GM19455 (cell line): ENCODE data around the gene MALL.
"Not testable (repeated sequence)": the region's sequence is repeated elsewhere in the genome, so short reads cannot be mapped to it uniquely, and the experiment has no call there.

Experiments used
- ATAC-seq: cut with Tn5 transposase; IDR thresholded peaks from one replicate; pipeline ENCODE4 v1.9.1; 2021; ENCODE audit not compliant: unreplicated experiment

MALL gene

DNA sequence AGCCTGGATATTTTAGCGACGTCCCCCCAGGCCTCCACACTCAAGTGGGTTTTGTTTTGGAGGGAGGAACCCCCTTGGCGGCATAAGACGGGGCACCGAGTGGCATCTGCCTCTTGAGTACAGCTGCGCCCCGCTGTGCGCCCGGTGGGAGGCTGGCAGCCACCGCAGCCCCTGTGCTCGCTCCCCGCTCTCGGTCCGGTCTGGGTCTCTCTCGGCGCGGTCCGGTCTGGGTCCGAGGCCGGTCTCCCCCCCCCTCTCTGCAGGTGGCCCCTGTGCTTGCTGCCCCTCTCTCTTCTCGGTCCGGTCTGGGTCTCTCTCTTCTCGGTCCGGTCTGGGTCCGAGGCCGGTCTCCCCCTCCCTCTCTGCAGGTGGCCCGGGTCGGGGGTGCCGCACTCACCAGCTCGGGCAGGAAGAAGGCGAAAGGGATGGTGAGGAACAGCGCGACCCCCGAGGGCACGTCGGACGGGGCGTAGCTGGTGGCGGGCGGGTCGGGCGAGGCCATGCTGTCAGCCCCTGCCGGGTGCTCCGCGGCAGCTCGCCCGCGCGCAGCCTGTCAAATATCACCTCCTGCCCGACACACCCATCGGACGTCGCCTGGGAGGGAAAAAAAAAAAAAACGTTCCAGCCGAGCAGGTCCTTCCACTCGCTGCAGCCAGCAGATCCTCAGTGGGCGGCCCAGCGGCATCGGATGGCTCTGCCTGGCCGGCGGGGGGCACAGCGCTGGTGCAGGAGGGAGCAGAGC is at the start of gene MALL:
Gene MALL, minus strand, starts transcription at position 532 of the 742 bp plus-strand sequence. Its CDS starts 30 bp downstream, at position 502.
- ATAC-seq, result no peak

DNA sequence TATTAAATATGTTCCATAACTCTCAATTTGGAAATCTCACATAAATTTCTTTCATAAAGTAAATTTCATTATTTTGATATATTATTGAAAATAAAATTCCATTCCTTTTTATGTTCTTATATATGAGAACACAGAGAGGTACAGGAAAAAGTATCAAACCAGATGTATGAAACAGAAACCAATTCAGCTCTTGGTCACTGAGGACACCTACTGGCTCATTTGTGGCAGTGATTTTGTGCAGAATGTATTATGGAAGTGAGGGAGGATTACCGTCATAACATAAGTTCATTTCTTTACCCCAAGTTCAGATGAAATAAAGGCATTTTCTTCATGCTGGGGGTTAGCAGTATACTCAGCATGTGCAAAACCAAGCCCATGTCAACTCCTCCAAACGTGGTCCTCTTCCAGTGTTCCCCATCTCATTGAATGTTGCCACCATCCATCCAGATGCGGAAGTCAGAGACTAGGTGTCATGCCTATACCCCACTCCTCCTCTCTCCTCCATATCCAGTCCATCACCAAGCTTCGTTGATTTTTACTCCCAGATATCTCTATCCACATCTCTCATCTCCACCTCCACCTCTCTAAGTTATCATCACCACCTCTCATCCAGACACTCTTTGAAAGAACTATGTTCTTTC is 41.7 kb upstream of the MALL start:
- ATAC-seq, result no peak

DNA sequence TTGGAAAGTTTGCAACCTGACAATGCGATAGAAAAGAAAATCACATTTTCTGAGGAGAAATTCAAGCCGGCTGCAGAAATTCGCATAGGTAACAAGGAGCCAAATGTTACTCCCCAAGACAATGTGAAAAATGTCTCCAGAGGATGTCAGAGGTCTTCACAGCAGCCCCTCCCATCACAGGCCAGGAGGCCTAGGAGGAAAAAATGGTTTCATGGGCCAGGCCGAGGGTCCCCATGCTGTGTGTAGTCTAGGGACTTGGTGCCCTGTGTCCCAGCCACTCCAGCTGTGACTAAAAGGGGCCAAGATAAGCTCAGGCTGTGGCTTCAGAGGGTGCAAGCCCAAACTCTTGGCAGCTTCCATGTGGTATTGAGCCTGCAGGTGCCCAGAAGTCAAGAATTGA is 39.2 kb upstream of the MALL start:
- not testable (repeated sequence) for ATAC-seq

DNA sequence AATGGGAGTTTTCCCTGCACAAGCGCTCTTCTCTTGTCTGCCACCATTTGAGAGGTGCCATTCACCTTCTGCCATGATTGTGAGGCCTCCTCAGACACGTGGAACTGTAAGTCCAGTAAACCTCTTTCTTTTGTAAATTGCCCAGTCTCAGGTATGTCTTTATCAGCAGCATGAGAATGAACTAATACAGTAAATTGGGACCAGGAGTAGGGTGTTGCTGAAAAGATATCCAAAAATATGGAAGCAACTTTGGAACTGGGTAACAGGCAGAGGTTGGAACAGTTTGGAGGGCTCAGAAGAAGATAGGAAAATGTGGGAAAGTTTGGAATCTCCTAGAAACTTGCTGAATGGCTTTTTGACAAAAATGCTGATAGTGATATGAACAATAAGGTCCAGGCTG is 38.6 kb upstream of the MALL start:
- ATAC-seq, result not testable (repeated sequence)

DNA sequence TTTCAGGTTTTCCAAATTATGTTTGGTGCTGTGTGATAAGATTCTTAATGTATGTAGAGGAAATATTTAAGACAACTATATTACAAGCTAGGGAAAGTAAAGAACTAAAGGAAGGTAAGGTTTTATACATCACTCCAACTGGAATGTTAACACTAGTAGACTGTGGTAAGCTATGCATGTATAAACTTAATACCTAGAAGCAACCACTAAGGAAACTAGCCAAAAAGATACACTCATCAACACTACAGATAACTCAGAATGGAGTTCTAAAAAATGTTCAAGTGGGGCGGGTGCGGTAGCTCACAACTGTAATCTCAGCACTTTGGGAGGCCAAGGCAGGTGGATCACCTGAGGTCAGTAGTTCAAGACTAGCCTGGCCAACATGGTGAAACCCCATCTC is 37.8 kb upstream of the MALL start:
- no peak for ATAC-seq

DNA sequence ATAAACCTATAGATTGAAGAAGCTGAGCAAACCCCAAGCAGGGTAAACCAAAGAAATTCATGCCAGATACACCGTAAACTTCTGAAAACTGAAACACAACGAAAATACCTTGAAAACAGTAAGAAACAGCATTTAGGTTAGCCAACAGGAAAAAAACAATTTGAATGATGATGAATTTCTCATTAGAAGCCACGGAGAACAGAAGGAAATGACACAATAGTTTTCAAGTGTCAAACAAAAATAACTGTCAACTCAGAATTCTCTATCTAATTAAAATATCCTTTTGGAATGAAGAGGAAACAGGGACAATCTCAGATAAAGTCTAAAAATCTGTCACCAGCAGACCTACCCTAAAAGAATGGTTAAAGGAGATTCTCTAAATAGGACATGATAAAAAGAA is 37.3 kb upstream of the MALL start:
- ATAC-seq, result no peak

DNA sequence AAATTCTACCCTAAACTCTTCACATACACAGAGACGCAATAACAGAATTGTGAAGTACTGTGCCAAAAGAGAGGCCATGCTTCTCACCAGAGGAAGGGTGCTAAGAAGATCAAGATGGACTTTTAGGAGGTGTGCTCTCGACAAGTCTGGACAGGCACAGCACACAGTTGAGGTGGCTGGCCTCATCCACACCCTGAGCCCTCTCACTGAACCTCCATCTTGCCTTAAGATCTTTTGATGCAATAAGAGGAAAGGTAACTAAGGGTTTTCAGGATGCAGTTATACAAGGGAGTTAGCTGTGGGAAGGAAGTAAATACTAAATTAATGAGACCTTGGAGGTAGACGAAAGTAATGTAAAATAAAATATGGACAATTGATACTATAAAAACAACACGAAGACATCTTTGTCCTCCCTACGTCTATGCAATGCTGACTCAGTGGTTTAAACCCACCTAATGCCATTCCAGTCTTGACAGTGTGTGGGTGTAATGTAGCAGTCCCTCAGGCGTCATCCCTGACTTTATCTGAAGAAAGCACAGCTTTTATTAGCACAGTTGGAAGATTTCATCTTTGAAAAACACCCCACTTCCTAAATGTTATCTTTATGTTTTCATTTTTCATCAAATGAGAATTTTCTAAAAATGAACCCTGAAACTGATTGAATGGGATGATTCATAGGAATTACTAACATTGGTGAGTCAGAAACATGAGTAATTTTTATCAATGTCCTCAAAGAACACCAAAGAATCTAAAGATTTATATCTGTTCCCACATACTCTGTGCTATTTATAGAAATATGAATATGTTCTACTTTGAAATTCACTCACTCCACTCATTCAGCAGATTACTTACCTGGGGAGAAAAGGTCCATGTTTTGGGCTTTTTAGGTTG is 34.0 kb upstream of the MALL start:
- ATAC-seq, result no peak

DNA sequence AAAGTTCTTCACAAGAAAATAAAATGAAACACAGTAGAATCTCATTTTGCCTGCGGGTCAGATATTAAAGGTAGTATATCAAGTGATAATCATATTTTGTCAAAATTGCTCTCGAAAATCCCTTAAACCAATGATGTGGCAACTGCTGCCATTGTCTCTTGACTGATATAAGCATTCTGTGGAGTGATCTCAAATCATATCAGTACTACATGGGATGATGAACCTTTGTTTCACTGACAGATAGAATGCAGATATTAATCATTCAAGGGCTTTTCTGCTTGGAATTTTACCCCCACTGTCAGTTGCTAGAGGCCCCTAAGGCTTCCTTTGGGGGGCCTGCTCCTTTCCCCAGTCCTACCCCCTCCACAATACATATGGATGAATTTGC is 31.3 kb upstream of the MALL start:
- ATAC-seq, result no peak

DNA sequence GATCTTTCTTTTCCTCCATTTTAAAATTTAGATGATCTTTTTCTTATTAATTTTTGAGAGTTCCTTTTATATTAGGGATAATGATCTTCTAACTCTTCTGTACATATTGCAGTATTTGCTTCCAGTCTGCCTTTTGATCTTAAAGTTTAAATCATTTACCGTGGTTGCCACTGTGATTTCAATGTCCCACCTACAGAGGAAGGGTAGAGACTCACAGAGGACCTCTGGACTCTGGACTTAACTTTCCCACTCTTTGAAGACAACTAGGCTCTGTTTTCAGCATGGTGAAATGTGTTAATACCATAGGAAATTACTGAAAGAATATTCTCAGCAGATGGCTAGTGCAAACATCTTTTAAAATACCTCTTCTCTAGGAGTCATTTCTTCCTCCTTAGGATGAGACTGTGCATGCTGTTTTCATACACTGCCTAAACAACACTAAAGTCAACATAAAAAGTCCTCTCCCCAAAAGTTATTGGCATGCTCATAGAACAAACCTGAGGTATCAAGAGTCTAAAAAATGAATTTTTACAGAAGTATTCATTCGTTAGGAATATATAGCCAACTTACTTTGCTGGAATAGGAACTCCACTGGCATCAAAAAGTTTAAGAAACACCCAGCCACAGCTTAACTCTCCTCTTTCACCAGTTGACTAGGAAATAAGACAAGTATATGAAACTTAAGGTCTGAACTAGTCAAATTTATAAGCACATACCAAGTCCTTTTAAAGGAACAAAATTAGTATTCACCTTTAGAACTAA is 30.7 kb upstream of the MALL start:
- no peak for ATAC-seq

DNA sequence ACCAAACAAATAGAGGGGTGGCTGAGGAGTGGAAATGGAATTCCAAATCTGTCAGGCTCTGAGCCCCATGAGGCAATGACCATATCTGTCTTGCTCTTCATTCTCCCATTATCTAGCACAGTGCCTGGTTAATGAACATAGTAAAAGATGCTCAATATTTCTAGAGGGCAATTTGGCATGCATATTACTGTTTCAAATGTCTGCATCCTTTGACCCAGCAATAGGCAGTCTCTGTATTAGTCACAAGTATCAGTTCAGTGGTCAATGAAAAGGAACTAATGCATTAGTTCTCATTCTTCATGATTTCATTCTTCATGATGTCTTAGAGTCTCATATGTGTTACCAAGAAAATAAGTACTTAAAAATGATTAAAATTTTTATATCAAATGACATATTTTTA is 28.4 kb upstream of the MALL start:
- ATAC-seq, result no peak

DNA sequence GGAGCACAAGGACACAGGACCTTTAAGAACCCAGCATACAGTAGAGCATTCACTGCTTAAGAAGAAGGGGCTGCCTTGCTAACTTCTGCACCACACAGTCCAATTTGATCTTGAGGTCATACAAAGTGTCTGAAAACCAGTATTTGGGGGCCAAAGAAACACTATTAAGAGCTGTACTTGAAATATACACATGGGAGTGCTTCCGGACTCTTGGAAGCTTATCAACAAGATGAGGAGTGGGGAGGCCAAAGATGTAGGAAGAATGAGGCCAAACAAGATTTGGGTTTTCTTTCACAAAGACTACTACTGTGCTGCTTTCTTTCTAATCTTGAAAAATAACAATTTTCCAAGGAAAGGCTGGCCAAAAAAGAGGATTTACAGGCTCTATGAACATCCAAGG is 24.8 kb upstream of the MALL start:
- ATAC-seq, result no peak

DNA sequence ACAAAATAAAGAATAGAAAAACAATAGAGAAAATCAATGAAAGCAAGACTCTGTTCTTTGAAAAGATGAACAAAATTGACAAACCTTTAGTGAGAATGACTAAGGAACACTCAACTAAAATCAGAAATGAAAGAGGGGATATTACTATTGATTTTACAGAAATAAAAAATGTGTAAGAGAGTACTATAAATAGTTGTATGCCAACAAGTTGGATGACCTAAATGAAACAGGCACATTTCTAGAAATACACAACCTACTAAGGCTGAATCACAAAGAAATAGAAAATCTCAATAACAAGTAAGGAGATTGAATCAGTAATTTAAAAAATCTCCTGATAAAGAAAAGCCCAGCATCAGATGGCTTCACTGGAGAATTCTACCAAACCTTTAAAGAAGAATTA is 18.4 kb upstream of the MALL start:
- no peak for ATAC-seq

DNA sequence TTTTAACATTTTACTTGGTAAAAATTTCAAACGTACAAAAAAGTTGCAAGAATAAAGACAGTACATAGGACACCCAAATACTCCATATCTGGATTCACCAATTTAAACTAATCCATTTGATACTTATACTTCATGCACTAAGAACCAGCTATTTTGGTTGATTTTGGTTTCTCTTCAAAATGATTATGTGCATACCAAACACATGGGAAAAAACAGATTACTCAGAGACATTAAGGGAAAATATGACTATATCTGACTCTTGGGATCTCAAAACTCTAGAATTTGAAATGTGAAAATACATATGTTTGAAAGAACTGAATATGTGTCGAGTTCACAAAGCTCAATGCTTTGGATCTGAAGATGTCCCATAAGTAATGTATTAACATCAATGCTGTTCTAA is 15.5 kb upstream of the MALL start:
- ATAC-seq, result no peak

DNA sequence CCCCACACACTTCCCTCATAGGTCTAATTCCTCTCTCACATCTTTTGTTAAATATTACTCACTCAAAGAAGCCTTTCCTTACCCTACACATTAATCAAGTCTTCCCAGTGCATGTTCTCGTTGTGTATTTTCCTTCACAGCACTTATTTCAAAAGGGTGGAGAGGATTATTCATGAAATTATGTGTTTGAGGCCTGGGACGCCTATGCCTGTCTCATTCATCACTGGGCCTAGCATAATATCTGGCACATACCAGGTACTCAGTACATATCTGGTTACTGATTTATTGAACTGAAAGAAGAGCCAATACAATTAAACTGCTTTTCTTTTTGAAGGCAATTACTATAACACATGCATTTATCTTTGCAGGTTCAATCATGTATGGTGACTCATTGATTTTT is 15.1 kb upstream of the MALL start:
- no peak for ATAC-seq

DNA sequence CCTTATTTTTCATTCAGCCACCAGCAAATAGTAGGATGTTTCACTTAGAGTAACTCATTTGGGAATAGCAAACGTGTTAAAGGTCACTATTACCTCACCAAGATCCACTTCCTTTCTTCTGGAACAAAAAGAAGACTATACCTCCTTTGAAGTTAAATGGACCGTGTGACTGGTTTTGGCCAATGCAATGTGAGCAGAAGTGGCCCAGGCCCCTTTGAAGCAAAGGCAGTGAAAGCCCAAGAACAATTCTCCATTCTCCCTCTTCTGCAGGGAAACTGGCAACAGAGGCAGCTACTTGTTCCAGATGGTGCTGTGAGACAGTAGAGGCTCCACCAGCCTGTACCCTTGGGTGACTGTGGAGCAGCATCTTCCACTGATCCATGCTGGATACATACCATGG is 11.3 kb upstream of the MALL start:
- ATAC-seq, result no peak

DNA sequence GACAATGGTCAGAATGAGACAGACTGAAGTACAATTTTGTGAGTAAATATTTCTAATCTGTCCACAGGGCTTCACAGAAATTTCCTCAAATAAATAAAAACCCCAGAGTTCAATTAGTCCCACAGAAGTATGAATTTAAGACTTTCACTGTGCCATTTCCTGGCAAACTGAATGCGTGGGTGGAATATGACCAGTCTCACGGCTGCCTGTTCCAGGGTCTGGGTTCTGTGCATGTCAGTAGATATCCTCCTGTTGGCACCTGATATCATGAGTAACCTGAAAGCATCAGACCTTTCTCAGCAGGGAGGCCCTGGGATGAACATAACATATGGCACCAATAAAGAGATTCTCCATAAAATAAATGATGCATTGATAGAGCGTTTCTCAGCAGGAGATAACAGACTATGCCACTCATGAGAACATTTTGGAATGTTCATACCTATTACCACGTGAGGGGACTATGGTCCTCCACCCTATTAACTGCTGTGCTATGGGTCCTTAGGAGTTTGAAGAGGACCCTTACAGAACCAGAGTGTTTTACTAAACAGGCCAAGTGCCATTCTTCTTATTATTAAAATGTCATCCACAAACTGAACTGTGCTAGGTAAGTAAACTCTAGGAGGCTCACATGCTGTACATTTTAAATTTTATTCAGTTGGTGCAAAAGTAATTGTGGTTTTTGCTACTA is 10.6 kb upstream of the MALL start:
- no peak for ATAC-seq

DNA sequence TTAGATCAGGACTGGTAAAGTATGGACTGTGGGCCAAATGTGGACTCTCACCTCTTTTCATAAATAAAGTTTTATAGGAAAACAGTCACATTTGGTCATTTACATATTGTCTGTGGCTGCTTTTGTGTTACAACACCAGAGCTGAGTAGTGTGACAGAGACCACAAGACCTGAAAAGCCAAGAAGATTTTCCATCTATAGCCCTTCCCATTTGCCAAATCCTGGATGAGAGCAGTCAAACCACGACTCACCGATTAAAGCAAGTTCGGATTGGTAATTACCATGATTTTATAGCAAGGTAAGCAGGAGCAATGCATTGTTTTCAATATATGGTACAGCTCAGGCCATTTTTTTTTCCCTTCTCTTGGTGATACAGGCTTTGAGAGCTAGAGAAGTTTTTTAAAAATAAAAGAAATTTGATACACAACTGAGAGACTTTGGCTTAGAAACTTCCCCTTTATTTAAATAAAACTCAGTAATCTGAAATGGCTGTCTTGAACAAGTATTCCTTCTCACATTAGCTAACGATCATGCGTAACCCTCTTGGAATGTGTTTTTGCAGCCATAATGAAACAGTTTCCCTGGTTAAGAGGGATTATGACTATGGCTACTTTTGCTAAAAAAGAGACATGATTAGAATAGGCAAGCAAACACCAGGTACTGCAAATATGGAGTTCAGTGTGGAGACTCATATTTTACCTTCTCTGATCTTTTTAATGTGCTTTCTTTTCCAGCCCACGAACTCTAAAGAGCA is 9.5 kb upstream of the MALL start:
- no peak for ATAC-seq

DNA sequence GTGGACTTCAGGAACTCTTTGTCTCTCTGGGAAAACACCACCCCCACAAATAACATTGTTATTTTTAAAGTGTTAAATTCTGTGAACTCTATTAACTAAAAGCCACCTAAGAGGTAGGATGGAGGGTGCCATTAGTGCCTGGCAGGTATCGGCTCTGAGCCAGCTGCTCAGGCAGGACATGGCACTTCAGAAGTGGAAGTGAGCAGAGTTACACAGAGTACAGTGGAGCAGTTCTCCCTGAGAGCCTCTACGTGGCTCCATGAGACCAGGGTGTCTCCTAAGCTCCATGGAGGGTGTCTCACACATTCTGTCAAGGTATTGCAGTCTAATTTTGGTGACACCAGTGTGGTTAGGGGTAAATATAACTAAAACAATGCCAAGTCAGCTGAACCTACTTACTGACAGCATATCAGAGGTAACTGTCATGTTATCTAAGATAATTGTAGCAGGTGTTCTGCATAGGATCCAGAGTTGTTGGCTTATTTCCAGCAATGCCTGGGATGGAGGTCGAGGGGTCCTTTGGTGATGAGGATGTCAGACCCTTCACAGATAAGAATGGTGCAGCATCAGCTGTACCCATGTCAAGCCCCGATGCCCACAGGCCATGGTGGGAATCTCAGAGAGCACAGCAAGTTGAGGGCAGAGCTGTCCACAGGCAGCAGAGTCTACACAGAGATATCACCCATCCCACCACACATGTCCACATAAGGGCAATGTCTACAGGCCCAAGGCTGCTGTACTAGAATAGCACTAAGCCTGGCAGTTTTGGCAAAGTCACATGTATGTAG is 8.6 kb upstream of the MALL start:
- no peak for ATAC-seq

DNA sequence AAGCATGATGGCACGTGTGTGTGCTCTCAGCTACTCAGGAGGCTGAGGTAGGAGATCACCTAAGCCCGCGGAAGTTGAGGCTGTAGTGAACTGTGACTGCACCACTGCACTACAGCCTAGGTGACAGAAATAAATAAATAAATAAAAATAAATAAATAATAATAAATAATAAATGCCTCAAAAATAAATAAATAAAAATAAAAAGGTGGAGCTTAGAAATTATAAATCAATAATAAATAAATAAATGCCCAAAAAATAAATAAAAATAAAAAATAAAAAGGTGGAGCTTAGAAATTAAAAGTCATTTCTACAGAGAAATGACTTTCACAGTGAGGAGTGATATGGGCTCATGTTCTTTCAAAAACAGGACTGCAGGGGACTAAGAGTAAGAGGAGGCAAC is 6.0 kb upstream of the MALL start:
- ATAC-seq, result no peak
